IPS-20b (cell line): ENCODE data around the gene PWP1.

Source experiments
- H3K27ac ChIP-seq: one replicate; pipeline ENCODE4 v1.5.1; 2013; ENCODE audit warnings: low read length
- H3K27me3 ChIP-seq: 2 replicates; pipeline ENCODE4 v1.6.1; 2013; ENCODE audit warnings: mild to moderate bottlenecking, low read length, inconsistent platforms; ENCODE audit not compliant: insufficient read depth
- H3K36me3 ChIP-seq: 2 replicates; pipeline ENCODE4 v1.6.1; 2013; ENCODE audit warnings: low read depth, mild to moderate bottlenecking, inconsistent platforms, low read length, moderate library complexity; ENCODE audit not compliant: insufficient read depth
- H3K4me1 ChIP-seq: 2 replicates; pipeline ENCODE4 v1.6.1; 2013; ENCODE audit warnings: mild to moderate bottlenecking, control low read depth, inconsistent platforms, low read length, moderate library complexity; ENCODE audit not compliant: insufficient read depth
- H3K4me3 ChIP-seq: 2 replicates; pipeline ENCODE4 v1.5.1; 2013; ENCODE audit warnings: mild to moderate bottlenecking, low read length, inconsistent platforms
- H3K9ac ChIP-seq: 2 replicates; pipeline ENCODE4 v1.6.1; 2013; ENCODE audit warnings: low read depth, mild to moderate bottlenecking, inconsistent platforms, low read length, moderate library complexity
- H3K9me3 ChIP-seq: 2 replicates; pipeline ENCODE4 v1.6.1; 2013; ENCODE audit warnings: mild to moderate bottlenecking, low read depth, low read length, inconsistent platforms; ENCODE audit not compliant: insufficient read depth

Gene PWP1

GRCh38 chr12:107685360-107686248 is at the start of gene PWP1:
Gene PWP1, plus strand, starts transcription at chr12:107685799. Its CDS starts 101 bp downstream, at chr12:107685900.
- H3K4me3 ChIP-seq, result peak within 1 kb of the TSS; percentile 88
- peaks cover 4% of the 10 kb centered on the region; the same call in 1 of the 2 replicates for H3K4me1 ChIP-seq

GRCh38 chr12:107641154-107641553 is 44.4 kb upstream of the PWP1 start:
- Histone ChIP-seq H3K4me1 (peaks cover 12% of the 10 kb centered on the region; the same call in 1 of the 2 replicates), H3K36me3 (no peaks in the 10 kb centered on the region), H3K4me3 (no peak overlapping the region), H3K27ac (no peak overlapping the region), H3K9ac (no peak overlapping the region), H3K27me3 (no peaks in the 10 kb centered on the region), H3K9me3 (no peaks in the 10 kb centered on the region)

More at GRCh38 chr12:107685360-107686248, at the start of gene PWP1:
- H3K9ac ChIP-seq, result peak within 1 kb of the TSS; percentile 94
- H3K36me3 ChIP-seq, result peaks cover 24% of the 10 kb centered on the region
- no peaks in the 10 kb centered on the region for H3K27me3 ChIP-seq
- peak within 1 kb of the TSS; percentile 66 for H3K27ac ChIP-seq
- H3K9me3 ChIP-seq, result no peaks in the 10 kb centered on the region

DNA sequence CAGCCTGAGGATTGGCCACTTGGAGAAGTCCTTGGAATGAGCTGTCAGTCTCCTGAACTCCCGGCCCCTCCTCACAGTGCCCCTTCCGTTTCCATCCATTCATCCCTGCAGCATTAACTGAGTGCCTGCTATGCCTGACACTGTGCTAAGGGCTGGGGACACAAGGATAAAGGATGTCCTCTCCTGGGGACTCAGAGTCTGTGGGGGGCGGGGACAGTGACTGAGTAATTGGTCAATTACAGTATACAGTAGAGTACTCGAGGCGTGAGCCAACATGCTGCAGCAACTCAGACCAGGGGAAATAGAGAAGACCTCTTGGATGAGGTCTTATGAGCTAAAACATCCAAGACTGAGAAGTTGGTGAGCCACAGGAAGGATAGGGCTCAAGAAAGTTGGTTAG is 43.4 kb upstream of the PWP1 start:
- no peaks in the 10 kb centered on the region for H3K27me3 ChIP-seq
- no peak overlapping the region for H3K27ac ChIP-seq
- H3K9me3 ChIP-seq, result no peaks in the 10 kb centered on the region
- no peak overlapping the region for H3K4me3 ChIP-seq
- H3K4me1 ChIP-seq, result peaks cover 16% of the 10 kb centered on the region
- H3K36me3 ChIP-seq, result no peaks in the 10 kb centered on the region
- no peak overlapping the region for H3K9ac ChIP-seq

DNA sequence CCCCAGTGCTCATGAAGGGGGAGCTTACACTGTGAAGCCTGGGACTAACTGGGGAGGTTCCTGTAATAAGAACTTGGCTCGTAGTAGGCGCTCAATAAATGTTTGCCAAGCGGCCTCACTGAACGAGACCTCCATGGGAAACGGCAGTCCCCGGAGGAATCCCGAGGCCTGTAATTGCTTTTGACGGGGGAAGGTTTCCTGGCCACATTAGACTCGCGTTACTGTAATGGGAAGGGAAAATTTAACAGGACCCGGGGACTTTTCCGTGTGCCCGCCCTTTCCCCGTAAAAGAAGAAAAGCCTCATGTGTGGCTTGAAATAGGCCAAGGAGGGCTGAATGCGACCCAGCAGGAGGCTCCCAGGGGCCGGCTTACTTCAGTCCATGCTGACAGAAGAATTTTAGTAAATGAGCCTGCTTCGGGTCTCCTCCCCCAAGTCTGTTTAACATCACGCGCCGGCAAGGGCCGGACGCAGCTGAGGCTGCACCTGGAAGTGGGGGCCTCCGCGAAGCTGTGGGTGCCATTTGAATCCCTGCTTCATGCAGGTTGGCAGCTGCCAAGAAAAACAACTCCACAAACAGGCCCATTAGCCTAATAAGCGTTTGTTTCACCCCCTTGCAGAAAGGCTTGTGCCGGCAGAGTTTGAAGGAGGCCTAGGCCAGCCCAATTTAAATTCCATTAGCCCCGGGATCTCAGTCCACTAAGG is 39.8 kb upstream of the PWP1 start:
- Histone ChIP-seq H3K9ac (peak overlapping the region; percentile 69; the same call in 1 of the 2 replicates), H3K36me3 (no peaks in the 10 kb centered on the region), H3K4me1 (peaks cover 16% of the 10 kb centered on the region), H3K27me3 (no peaks in the 10 kb centered on the region), H3K9me3 (no peaks in the 10 kb centered on the region), H3K27ac (peak overlapping the region; percentile 90), H3K4me3 (peak overlapping the region; percentile 19; the same call in 1 of the 2 replicates)

DNA sequence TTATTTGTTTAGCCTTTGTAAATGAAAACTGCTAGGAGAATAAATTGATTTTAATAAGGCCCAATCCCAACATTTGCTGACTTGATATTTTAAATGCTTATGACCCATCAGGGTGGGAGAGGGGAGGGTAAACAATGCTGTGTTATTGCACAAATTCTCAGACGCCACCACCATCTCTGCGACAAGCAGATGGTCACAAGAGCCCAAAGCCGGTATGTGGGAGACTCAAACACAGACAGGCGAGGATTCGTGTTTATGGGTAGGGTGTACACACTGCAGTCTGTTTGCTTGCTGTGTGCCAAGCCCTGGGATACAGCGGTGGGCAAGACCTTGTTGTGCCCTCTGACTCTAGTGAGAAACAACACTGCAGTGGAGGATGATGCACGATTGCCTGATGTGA is 39.2 kb upstream of the PWP1 start:
- Histone ChIP-seq H3K36me3 (no peaks in the 10 kb centered on the region), H3K27me3 (no peaks in the 10 kb centered on the region), H3K4me1 (peaks cover 16% of the 10 kb centered on the region), H3K9me3 (no peaks in the 10 kb centered on the region), H3K9ac (peak overlapping the region; percentile 69; the same call in 1 of the 2 replicates), H3K4me3 (peak overlapping the region; percentile 26; the same call in 1 of the 2 replicates), H3K27ac (peak overlapping the region; percentile 90)

DNA sequence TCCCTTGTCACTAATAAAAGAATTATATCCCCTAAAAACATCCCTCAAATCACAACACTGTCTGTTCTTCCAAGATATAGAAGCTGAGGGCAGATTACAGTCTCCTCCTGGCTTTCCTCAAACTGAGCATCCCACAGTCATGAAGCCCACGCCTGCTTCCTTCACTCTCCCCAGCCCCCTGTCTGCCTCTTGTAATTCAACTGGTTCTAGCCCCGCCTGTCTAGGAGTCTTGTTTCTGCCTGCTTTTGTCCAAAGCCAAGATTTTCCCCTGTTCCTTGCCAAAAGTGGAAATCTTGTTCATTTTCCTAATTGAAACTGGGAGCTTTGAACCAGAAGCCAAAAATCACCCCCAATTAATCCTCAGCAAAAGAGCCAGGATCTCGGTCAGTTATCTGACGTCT is 35.9 kb upstream of the PWP1 start:
- Histone ChIP-seq H3K9ac (no peak overlapping the region), H3K27me3 (no peaks in the 10 kb centered on the region), H3K4me1 (peaks cover 22% of the 10 kb centered on the region), H3K4me3 (no peak overlapping the region), H3K9me3 (no peaks in the 10 kb centered on the region), H3K36me3 (no peaks in the 10 kb centered on the region), H3K27ac (no peak overlapping the region)

GRCh38 chr12:107650977-107651376 is 34.6 kb upstream of the PWP1 start:
- no peaks in the 10 kb centered on the region for H3K27me3 ChIP-seq
- no peak overlapping the region for H3K27ac ChIP-seq
- no peak overlapping the region for H3K9ac ChIP-seq
- no peaks in the 10 kb centered on the region for H3K36me3 ChIP-seq
- H3K4me3 ChIP-seq, result no peak overlapping the region
- peaks cover 15% of the 10 kb centered on the region for H3K4me1 ChIP-seq
- no peaks in the 10 kb centered on the region for H3K9me3 ChIP-seq

DNA sequence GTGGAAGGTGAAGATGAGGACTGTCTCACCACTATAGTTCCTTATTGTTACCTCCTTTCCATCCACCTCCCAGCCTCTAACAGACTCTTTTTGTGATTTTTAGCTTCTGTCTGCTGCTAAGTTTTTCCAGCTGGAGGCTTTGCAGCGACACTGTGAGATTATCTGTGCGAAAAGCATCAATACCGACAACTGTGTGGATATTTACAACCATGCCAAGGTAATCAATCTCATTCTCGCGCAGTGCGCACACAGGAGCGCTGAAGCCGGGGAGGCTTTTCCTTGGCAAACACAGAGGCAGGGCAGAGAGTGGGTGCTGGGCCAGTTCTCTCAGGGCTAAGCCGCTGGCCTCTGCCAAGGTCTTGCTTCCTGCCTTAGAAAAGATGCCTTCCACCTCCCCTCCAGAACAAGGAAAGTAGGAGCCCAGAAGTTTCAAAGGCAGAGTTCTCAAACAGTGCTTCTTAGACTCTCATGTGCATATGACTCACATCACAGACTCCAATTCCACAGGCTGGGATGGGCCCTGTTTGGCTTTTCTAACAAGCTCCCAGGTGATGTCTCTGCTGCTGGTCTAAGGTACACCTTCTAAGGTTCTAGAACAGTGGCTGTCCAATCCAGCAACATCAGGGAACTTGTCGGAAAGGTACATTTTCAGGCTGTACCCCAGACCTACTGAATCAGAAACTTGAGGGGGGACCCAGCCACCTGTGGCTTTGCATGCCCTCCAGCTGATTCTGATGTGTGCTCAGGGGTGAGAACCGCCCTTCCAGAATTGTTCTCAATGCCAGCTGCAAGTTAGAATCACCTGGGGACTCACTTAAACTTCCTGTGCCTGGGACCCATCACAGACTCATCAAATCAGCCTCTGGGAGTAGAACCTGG is 33.8 kb upstream of the PWP1 start:
- Histone ChIP-seq H3K4me1 (peaks cover 6% of the 10 kb centered on the region), H3K4me3 (no peak overlapping the region), H3K27me3 (no peaks in the 10 kb centered on the region), H3K36me3 (no peaks in the 10 kb centered on the region), H3K9ac (no peak overlapping the region), H3K27ac (no peak overlapping the region), H3K9me3 (no peaks in the 10 kb centered on the region)

DNA sequence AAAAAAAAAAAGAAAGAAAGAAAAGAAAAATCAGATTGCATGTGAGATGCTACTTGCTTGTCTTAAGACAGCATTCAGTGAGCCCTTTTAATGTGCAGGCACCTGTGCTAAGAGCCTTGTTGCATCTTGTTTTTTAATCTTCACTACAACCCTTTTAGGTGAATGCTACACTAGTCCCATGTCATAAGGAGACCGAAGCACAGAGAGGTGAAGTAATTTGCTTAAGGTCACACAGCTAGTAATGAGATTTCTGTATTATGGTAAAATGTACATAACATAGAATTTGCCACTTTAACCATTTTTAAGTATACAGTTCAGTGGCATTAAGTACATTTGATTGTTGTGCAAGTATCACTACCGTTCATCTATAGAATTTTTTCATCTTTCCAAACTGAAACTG is 32.1 kb upstream of the PWP1 start:
- Histone ChIP-seq H3K9me3 (no peaks in the 10 kb centered on the region), H3K27me3 (no peaks in the 10 kb centered on the region), H3K4me1 (peaks cover 6% of the 10 kb centered on the region), H3K9ac (no peak overlapping the region), H3K36me3 (no peaks in the 10 kb centered on the region), H3K4me3 (no peak overlapping the region), H3K27ac (no peak overlapping the region)

DNA sequence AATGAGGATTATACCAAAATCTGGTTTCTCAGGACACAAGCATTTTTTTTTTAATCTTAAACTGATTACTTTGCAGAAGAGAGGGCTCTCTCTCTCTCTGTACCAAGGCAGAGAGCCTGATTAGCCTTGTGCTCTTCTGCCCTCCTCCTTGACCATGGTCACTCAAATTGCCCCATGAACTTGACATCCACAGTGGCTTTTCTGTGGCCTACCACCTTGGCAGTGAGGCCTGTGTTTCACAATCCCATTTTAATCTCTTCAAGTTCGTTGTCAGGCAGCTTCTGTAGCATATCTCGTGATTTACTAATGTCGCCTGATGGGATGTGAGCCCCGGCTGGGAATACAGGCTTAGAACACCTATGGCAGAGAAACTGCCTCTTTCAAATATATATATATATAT is 30.7 kb upstream of the PWP1 start:
- H3K4me3 ChIP-seq, result no peak overlapping the region
- peaks cover 6% of the 10 kb centered on the region for H3K4me1 ChIP-seq
- H3K9ac ChIP-seq, result no peak overlapping the region
- H3K27me3 ChIP-seq, result no peaks in the 10 kb centered on the region
- H3K27ac ChIP-seq, result no peak overlapping the region
- no peaks in the 10 kb centered on the region for H3K36me3 ChIP-seq
- no peaks in the 10 kb centered on the region for H3K9me3 ChIP-seq
